ENCODE measurements around the gene DNAI2. TPM values are rescaled to one million over a fixed set of nuclear protein-coding genes. Genes with fewer than 3 reads are reported as not detected.
A peak's percentile ranks its signal among the peaks of the same experiment; 100 is the strongest.

Gene DNAI2
- total RNA-seq, 1 donor = not detected

- no peak for TF ChIP-seq CTCF (IDR thresholded peaks at IDR 0.05; ENCODE audit: extremely low read depth, low read depth, low read length)
- no peaks in the 10 kb centered on the region for H3K79me2 ChIP-seq (ENCODE audit: insufficient read depth, low read length)
- no peaks in the 10 kb centered on the region for H3K36me3 ChIP-seq (ENCODE audit: insufficient read depth, low read length)
- H3K4me2 ChIP-seq (ENCODE audit: insufficient read depth, low read length) = no peak overlapping the region
- peaks cover 3% of the 10 kb centered on the region for H3K27me3 ChIP-seq (ENCODE audit: insufficient read depth, low read length)
- no peak overlapping the region for H3K4me3 ChIP-seq (ENCODE audit: insufficient read depth, low read length)
- no peak for DNase-seq (ENCODE audit: insufficient read length, low spot score, missing footprints)
- H2AFZ ChIP-seq (ENCODE audit: low read length) = no peak overlapping the region
- H4K20me1 ChIP-seq (ENCODE audit: insufficient read depth, low read length) = no peaks in the 10 kb centered on the region
- no peak overlapping the region for H3K27ac ChIP-seq (ENCODE audit: low read depth, low read length)
- H3K4me1 ChIP-seq (ENCODE audit: insufficient read depth, low read length) = no peaks in the 10 kb centered on the region
- H3K9me3 ChIP-seq (ENCODE audit: low read depth, low read length) = no peaks in the 10 kb centered on the region
These were observed 76.5 kb downstream of the DNAI2 start for GRCh38 chr17:74350486-74350885.

- no peak for TF ChIP-seq CTCF (IDR thresholded peaks at IDR 0.05; ENCODE audit: extremely low read depth, low read depth, low read length)
- H4K20me1 ChIP-seq (ENCODE audit: insufficient read depth, low read length) = no peaks in the 10 kb centered on the region
- H3K9me3 ChIP-seq (ENCODE audit: low read depth, low read length) = no peaks in the 10 kb centered on the region
- no peak overlapping the region for H3K4me2 ChIP-seq (ENCODE audit: insufficient read depth, low read length)
- no peaks in the 10 kb centered on the region for H3K4me1 ChIP-seq (ENCODE audit: insufficient read depth, low read length)
- no peaks in the 10 kb centered on the region for H3K79me2 ChIP-seq (ENCODE audit: insufficient read depth, low read length)
- no peak overlapping the region for H2AFZ ChIP-seq (ENCODE audit: low read length)
- H3K27ac ChIP-seq (ENCODE audit: low read depth, low read length) = no peak overlapping the region
- H3K4me3 ChIP-seq (ENCODE audit: insufficient read depth, low read length) = no peak overlapping the region
- H3K27me3 ChIP-seq (ENCODE audit: insufficient read depth, low read length) = peaks cover 11% of the 10 kb centered on the region
- no peaks in the 10 kb centered on the region for H3K36me3 ChIP-seq (ENCODE audit: insufficient read depth, low read length)
- peak; percentile 88 for DNase-seq (ENCODE audit: insufficient read length, low spot score, missing footprints)
These were observed 77.6 kb downstream of the DNAI2 start for GRCh38 chr17:74351552-74352210.

DNA sequence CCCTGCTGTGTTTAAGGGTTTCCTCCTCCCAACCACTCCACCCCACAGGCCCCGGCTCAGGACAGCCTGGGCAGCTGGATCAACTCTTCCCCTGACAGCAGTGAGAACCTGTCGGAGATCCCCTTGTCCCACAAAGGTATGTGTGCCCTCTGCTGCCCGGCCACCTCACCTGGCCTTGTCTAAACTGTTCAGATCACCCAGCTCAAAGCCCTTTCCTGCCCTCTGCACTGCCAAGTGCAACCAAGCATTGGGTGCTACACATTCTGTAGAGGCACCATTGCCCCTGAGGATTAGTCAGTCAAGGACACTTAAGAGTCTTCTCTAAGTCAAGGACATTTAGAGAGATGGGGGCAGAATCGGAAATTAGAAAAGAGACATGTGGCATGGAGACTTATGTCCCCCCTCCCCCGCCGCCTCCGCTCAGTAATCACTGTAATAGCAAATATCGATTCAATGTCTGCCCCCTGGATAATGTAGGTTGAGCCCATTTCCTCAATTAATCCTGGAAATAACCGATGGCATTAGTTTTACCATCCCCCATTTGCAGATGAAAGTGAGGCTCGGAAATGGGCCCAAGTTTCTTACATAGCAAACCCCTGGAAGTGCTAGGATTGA, 79.5 kb downstream of the DNAI2 start:
- Histone ChIP-seq H3K36me3 (ENCODE audit: insufficient read depth, low read length) (no peaks in the 10 kb centered on the region), H4K20me1 (ENCODE audit: insufficient read depth, low read length) (no peaks in the 10 kb centered on the region), H2AFZ (ENCODE audit: low read length) (no peak overlapping the region), H3K4me2 (ENCODE audit: insufficient read depth, low read length) (no peak overlapping the region), H3K9me3 (ENCODE audit: low read depth, low read length) (no peaks in the 10 kb centered on the region), H3K4me3 (ENCODE audit: insufficient read depth, low read length) (no peak overlapping the region), H3K79me2 (ENCODE audit: insufficient read depth, low read length) (no peaks in the 10 kb centered on the region), H3K27me3 (ENCODE audit: insufficient read depth, low read length) (peaks cover 17% of the 10 kb centered on the region), H3K4me1 (ENCODE audit: insufficient read depth, low read length) (no peaks in the 10 kb centered on the region), H3K27ac (ENCODE audit: low read depth, low read length) (no peak overlapping the region)
- TF ChIP-seq CTCF (IDR thresholded peaks at IDR 0.05; ENCODE audit: extremely low read depth, low read depth, low read length) = no peak
- DNase-seq (ENCODE audit: insufficient read length, low spot score, missing footprints) = no peak

- H3K27me3 ChIP-seq (ENCODE audit: insufficient read depth, low read length) = peaks cover 17% of the 10 kb centered on the region
- H3K36me3 ChIP-seq (ENCODE audit: insufficient read depth, low read length) = no peaks in the 10 kb centered on the region
- no peak overlapping the region for H2AFZ ChIP-seq (ENCODE audit: low read length)
- H3K4me2 ChIP-seq (ENCODE audit: insufficient read depth, low read length) = no peak overlapping the region
- H3K9me3 ChIP-seq (ENCODE audit: low read depth, low read length) = no peaks in the 10 kb centered on the region
- no peaks in the 10 kb centered on the region for H3K79me2 ChIP-seq (ENCODE audit: insufficient read depth, low read length)
- H3K4me3 ChIP-seq (ENCODE audit: insufficient read depth, low read length) = no peak overlapping the region
- H3K27ac ChIP-seq (ENCODE audit: low read depth, low read length) = no peak overlapping the region
- no peaks in the 10 kb centered on the region for H4K20me1 ChIP-seq (ENCODE audit: insufficient read depth, low read length)
- peak; percentile 21 for TF ChIP-seq CTCF (IDR thresholded peaks at IDR 0.05; ENCODE audit: extremely low read depth, low read depth, low read length)
- peak; percentile 91 for DNase-seq (ENCODE audit: insufficient read length, low spot score, missing footprints)
- no peaks in the 10 kb centered on the region for H3K4me1 ChIP-seq (ENCODE audit: insufficient read depth, low read length)
These were observed 80.1 kb downstream of the DNAI2 start for GRCh38 chr17:74354123-74354522.
